Calu3 (cell line): ENCODE measurements around the gene SYNE1. TPM values are rescaled to one million over a fixed set of nuclear protein-coding genes. Genes with fewer than 3 reads are reported as not detected.

ENCODE experiments used
- BruUV-seq: library from RNA; stranded (reverse); fragments of 400-500 nt; replicated peaks from 2 replicates; lab custom pipeline; 2021; lab: Mats Ljungman, UMichigan
- CTCF ChIA-PET: fragments of 300-600 bp; sonication (Branson Sonifier 250); formaldehyde crosslinking; loops from one replicate; lab custom pipeline; 2022; ENCODE audit warnings: antibody characterized with exemption; lab: Charles Lee
- DNase-seq: peaks from one replicate; pipeline ENCODE4 v3.0.0; 2022
- H3K27ac Mint-ChIP-seq: one replicate; pipeline ENCODE4 v1.8.0; 2022; ENCODE audit warnings: mixed read lengths; ENCODE audit not compliant: unreplicated experiment
- H3K27me3 Mint-ChIP-seq: one replicate; pipeline ENCODE4 v1.8.0; 2022; ENCODE audit warnings: mixed read lengths; ENCODE audit not compliant: unreplicated experiment
- H3K36me3 Mint-ChIP-seq: one replicate; pipeline ENCODE4 v1.8.0; 2022; ENCODE audit warnings: mild to moderate bottlenecking, moderate library complexity, mixed read lengths; ENCODE audit not compliant: insufficient read depth, unreplicated experiment
- H3K4me1 Mint-ChIP-seq: one replicate; pipeline ENCODE4 v1.8.0; 2022; ENCODE audit warnings: mild to moderate bottlenecking, low read depth, mixed read lengths; ENCODE audit not compliant: unreplicated experiment
- H3K4me3 Mint-ChIP-seq: one replicate; pipeline ENCODE4 v1.8.0; 2022; ENCODE audit warnings: mild to moderate bottlenecking, low read depth, moderate library complexity, mixed read lengths; ENCODE audit not compliant: unreplicated experiment
- H3K9me3 Mint-ChIP-seq: one replicate; pipeline ENCODE4 v1.8.0; 2022; ENCODE audit warnings: low read depth, mixed read lengths; ENCODE audit not compliant: unreplicated experiment
- intact Hi-C: fragments of 100-400 bp; cut with micrococcal nuclease; formaldehyde crosslinking; loops from one replicate; pipeline ENCODE4 v1.10.0; 2022; ENCODE audit not compliant: unreplicated experiment
- total RNA-seq: library from RNA; stranded (reverse); gene quantifications from 2 replicates; pipeline ENCODE4 v1.2.3, GENCODE V29; 2022
- TF ChIP-seq, protein P1 (sequence below): fragments of 200-600 bp; IDR thresholded peaks from one replicate; pipeline ENCODE4 v1.8.0; 2022; ENCODE audit warnings: antibody characterized with exemption; ENCODE audit not compliant: unreplicated experiment

Gene SYNE1
- total RNA-seq, 1 experiment from 2014 or later, result 28.1 TPM

DNA sequence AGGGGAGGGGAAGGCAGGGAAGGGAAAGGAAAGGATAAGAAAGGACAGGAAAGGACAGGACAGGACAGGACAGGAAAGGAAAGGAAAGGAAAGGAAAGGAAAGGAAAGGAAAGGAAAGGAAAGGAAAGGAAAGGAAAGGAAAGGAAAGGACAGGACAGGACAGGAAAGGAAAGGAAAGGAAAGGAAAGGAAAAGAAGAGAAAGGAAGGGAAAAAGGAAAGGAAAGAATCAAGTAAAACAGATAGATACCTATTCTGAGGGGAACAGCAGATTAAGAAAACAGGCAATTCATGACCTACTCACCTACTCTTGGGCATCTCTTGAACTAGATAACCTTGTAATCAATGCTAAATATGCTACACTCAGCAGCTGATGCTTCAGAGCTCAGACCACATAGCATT is 265.4 kb downstream of the SYNE1 start:
- H3K27ac Mint-ChIP-seq, result no peak overlapping the region
- H3K9me3 Mint-ChIP-seq, result no peaks in the 10 kb centered on the region
- H3K4me3 Mint-ChIP-seq, result no peak overlapping the region
- H3K27me3 Mint-ChIP-seq, result no peaks in the 10 kb centered on the region
- peaks cover 3% of the 10 kb centered on the region for H3K36me3 Mint-ChIP-seq
- intact Hi-C loops, result no loop called here
- no peaks in the 10 kb centered on the region for H3K4me1 Mint-ChIP-seq
- DNase-seq, result no peak
- no TSS peak for BruUV-seq
- CTCF ChIA-PET, result no interaction called here
- TF ChIP-seq, protein P1, sequence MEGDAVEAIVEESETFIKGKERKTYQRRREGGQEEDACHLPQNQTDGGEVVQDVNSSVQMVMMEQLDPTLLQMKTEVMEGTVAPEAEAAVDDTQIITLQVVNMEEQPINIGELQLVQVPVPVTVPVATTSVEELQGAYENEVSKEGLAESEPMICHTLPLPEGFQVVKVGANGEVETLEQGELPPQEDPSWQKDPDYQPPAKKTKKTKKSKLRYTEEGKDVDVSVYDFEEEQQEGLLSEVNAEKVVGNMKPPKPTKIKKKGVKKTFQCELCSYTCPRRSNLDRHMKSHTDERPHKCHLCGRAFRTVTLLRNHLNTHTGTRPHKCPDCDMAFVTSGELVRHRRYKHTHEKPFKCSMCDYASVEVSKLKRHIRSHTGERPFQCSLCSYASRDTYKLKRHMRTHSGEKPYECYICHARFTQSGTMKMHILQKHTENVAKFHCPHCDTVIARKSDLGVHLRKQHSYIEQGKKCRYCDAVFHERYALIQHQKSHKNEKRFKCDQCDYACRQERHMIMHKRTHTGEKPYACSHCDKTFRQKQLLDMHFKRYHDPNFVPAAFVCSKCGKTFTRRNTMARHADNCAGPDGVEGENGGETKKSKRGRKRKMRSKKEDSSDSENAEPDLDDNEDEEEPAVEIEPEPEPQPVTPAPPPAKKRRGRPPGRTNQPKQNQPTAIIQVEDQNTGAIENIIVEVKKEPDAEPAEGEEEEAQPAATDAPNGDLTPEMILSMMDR, result no peak

DNA sequence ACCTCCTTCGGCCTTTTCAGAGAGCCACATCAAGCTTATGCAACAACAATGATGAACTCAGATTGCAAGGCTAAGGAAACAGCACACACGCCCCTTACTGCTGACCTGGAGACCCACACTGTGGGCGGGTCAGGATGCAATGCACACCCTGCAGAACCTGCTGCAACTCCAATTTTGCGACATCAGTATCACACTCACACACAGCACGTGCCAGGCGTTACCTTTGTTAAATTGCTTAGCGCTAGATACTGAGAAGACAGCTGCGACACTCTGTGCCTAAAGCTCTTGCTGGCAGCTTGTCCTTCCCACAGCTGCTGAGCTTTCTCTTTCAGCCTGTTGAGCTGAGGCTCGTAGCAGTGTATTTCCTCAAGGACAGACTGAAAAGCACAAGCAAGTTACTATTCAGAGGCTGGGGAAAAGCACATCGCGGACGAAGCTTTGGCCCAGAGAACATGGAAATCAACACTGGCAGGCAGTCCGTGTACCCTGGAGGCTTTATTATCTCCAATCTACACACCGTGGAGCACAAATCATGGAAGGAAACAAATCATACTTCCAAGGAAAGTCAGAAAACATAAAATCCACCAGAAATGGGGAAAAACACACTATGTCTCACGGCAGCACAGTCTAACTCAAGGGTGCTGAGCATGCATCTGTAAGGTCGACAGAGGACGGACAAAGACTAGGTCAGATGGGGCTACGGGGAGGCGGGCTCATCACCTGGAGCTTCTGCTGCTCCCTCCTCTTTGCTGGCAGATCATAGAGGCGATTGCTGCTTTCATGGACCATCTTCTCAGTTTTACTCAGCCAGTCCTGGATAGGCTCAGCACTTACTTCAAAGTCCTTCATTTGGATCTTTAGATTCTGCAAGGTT is 268.2 kb downstream of the SYNE1 start:
- intact Hi-C loops, result no loop called here
- DNase-seq, result no peak
- Mint-ChIP-seq H3K4me3 (no peak overlapping the region), H3K4me1 (no peaks in the 10 kb centered on the region), H3K36me3 (peaks cover 4% of the 10 kb centered on the region), H3K27ac (no peak overlapping the region), H3K27me3 (no peaks in the 10 kb centered on the region), H3K9me3 (no peaks in the 10 kb centered on the region)
- CTCF ChIA-PET, result no interaction called here
- TF ChIP-seq, protein P1, result no peak
- no TSS peak for BruUV-seq

DNA sequence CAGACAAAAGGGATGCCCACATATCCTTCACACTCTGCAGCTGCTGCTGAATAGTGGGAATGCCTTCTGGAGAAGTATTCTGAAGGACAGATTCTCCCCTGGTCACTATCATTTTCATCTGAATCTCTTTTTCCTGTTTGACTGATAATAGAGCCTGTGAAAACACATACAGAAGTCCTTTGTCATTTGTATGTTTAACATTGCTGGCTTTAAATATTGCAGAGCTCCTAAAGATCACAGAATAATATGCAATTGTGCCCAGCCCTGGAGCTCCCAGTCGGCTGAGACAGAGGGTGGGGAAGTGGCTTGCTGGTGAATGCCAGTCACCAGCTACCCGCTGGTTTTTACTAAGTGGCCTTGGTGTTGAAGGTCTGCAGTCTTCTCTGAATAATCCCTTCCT is 272.3 kb downstream of the SYNE1 start:
- Mint-ChIP-seq H3K27ac (no peak overlapping the region), H3K36me3 (peaks cover 4% of the 10 kb centered on the region), H3K9me3 (no peaks in the 10 kb centered on the region), H3K27me3 (no peaks in the 10 kb centered on the region), H3K4me3 (no peak overlapping the region), H3K4me1 (no peaks in the 10 kb centered on the region)
- no TSS peak for BruUV-seq
- no peak for DNase-seq
- intact Hi-C loops, result no loop called here
- TF ChIP-seq, protein P1, result no peak
- CTCF ChIA-PET, result no interaction called here

DNA sequence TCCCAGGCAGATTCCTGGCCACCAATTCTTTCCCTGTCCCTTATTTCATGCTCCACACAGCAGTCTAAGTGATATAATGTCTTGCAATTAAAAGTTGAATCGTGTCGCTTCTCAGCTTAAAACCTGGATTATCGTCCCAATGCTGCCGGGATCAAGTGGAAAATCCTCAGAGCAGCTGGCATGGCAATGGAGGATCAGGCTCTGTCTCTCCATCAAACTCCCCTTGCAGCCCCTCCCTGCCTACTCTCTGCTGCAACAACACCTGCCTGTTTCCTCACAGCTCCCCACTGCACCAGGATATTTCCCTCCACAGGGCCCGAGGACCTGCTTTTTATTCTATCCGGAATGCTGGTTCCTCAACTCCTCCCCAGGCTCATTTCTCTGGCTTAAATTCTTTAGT is 277.1 kb downstream of the SYNE1 start:
- H3K27ac Mint-ChIP-seq, result no peak overlapping the region
- BruUV-seq, result no TSS peak
- TF ChIP-seq, protein P1, result no peak
- H3K27me3 Mint-ChIP-seq, result no peaks in the 10 kb centered on the region
- CTCF ChIA-PET, result no interaction called here
- H3K9me3 Mint-ChIP-seq, result no peaks in the 10 kb centered on the region
- DNase-seq, result no peak
- no peak overlapping the region for H3K4me3 Mint-ChIP-seq
- peaks cover 4% of the 10 kb centered on the region for H3K36me3 Mint-ChIP-seq
- H3K4me1 Mint-ChIP-seq, result no peaks in the 10 kb centered on the region
- intact Hi-C loops, result no loop called here
